K562 (cell line): ENCODE data around the gene PIGK. TPM values are rescaled to one million over a fixed set of nuclear protein-coding genes. Genes with fewer than 3 reads are reported as not detected.
A peak's percentile ranks its signal among the peaks of the same experiment; 100 is the strongest.

Experiments used
- BCL6 ChIP-seq: fragments of 250-450 bp; sonication (Bioruptor Pico); IDR thresholded peaks from 2 replicates; pipeline ENCODE4 v1.4.0; 2020
- EHMT2 ChIP-seq: fragments of 450-650 bp; IDR thresholded peaks from 2 replicates; pipeline ENCODE4 v1.6.1; 2018; ENCODE audit warnings: antibody characterized with exemption
- PURB ChIP-seq: sonication (generic); formaldehyde crosslinking; IDR thresholded peaks from 2 replicates; pipeline ENCODE4 v1.9.0; 2021; ENCODE audit warnings: low read depth, mild to moderate bottlenecking, missing genetic modification reagents
- SIRT6 ChIP-seq: IDR thresholded peaks from one replicate; pipeline ENCODE4 v1.6.1; 2012; ENCODE audit warnings: low read depth, mild to moderate bottlenecking, control low read depth, inconsistent platforms, low read length, moderate library complexity
- ZBED1 ChIP-seq: IDR thresholded peaks from 2 replicates; pipeline ENCODE4 v1.6.1; 2014
- polyA plus RNA-seq, 8 experiments: library from polyadenylated mRNA; depleted of rRNA in 4 of 8; stranded (reverse) in 5 of 8; unstranded in 3 of 8; fragments of >200 nt; fragmentation: Nextera tagmentation in 2 of 8; fragmentation: Illumina TruSeq in 1 of 8; extraction: Ambion mirVana in 2 of 8; extraction: Trizol in 1 of 8; gene quantifications; 2 replicates each; pipeline versions ENCODE4 v1.2.1 to v1.2.3, GENCODE V29; 2011 to 2014; ENCODE audit warnings: inconsistent platforms in 1 of 8, missing spikeins in 1 of 8
- total RNA-seq, 7 experiments: library from RNA; depleted of rRNA in 6 of 7; stranded (reverse); fragments of >200 nt in 6 of 7; fragmentation: Illumina TruSeq in 2 of 7; extraction: Trizol in 2 of 7; gene quantifications; 2 replicates each; pipeline versions ENCODE4 v1.2.1 to v1.2.3, GENCODE V29; 2011 to 2021; ENCODE audit warnings: low replicate concordance in 1 of 7
- TF ChIP-seq, protein P1 (sequence below), 2 experiments: fragments of 450-650 bp; formaldehyde crosslinking in 1 of 2; IDR thresholded peaks; 2 replicates each; pipeline versions ENCODE4 v1.4.0 to v1.6.1; 2014 to 2020; ENCODE audit warnings: mild to moderate bottlenecking in 2 of 2, borderline replicate concordance in 1 of 2, low read depth in 1 of 2
- TF ChIP-seq, protein P2 (sequence below), 2 experiments: IDR thresholded peaks; 2 replicates each; pipeline ENCODE4 v1.6.1; 2011; ENCODE audit warnings: borderline replicate concordance in 1 of 2, control low read depth in 1 of 2, low read depth in 1 of 2, low read length in 1 of 2, mild to moderate bottlenecking in 1 of 2, mixed read lengths in 1 of 2, moderate library complexity in 1 of 2; ENCODE audit not compliant: insufficient read depth in 1 of 2, insufficient read length in 1 of 2, poor library complexity in 1 of 2, severe bottlenecking in 1 of 2; ENCODE audit errors: extremely low read depth in 1 of 2

The PIGK gene
- total and polyA plus RNA-seq, 9 of the 15 experiments (the other 6 are each of a cell fraction or from before 2014, with no cell fraction given) = 15.7 to 59.5 (median 29.9) TPM

DNA sequence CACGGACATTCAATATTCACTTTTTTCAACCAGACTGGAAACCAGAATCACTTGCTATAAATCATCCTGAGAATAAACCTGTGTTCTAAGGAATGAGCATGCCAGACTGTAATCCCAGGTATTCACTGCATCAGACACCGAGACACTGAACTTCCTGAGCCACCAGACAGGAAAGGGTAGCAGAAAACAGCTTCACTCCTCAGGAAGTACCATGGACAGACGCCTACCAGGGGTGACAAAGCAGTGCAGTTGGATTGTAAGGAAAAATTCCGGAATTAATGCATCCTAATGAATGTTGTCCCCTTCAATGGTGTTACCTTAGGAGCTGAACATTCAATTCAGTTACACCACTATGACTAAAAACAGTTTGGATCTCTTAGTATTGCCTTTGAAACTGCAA lies 156.1 kb downstream of the PIGK start (continued):
- TF ChIP-seq, protein P1, sequence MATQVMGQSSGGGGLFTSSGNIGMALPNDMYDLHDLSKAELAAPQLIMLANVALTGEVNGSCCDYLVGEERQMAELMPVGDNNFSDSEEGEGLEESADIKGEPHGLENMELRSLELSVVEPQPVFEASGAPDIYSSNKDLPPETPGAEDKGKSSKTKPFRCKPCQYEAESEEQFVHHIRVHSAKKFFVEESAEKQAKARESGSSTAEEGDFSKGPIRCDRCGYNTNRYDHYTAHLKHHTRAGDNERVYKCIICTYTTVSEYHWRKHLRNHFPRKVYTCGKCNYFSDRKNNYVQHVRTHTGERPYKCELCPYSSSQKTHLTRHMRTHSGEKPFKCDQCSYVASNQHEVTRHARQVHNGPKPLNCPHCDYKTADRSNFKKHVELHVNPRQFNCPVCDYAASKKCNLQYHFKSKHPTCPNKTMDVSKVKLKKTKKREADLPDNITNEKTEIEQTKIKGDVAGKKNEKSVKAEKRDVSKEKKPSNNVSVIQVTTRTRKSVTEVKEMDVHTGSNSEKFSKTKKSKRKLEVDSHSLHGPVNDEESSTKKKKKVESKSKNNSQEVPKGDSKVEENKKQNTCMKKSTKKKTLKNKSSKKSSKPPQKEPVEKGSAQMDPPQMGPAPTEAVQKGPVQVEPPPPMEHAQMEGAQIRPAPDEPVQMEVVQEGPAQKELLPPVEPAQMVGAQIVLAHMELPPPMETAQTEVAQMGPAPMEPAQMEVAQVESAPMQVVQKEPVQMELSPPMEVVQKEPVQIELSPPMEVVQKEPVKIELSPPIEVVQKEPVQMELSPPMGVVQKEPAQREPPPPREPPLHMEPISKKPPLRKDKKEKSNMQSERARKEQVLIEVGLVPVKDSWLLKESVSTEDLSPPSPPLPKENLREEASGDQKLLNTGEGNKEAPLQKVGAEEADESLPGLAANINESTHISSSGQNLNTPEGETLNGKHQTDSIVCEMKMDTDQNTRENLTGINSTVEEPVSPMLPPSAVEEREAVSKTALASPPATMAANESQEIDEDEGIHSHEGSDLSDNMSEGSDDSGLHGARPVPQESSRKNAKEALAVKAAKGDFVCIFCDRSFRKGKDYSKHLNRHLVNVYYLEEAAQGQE (IDR thresholded peaks at IDR 0.05; ENCODE audit: borderline replicate concordance) = peak; percentile 77
- TF ChIP-seq, protein P1 (CRISPR knock-in tag; IDR thresholded peaks at IDR 0.05; ENCODE audit: low read depth) = no peak
- TF ChIP-seq SIRT6 = no peak
- no peak for TF ChIP-seq ZBED1
- no peak for TF ChIP-seq PURB
- TF ChIP-seq EHMT2 = 0 out of 2 replicates have a peak, but pooled peaks have one; percentile 30
- TF ChIP-seq BCL6 = no peak
- TF ChIP-seq, protein P2, sequence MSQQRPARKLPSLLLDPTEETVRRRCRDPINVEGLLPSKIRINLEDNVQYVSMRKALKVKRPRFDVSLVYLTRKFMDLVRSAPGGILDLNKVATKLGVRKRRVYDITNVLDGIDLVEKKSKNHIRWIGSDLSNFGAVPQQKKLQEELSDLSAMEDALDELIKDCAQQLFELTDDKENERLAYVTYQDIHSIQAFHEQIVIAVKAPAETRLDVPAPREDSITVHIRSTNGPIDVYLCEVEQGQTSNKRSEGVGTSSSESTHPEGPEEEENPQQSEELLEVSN (IDR thresholded peaks at IDR 0.05; ENCODE audit: borderline replicate concordance in 1 of 2, extremely low read depth in 1 of 2, insufficient read depth in 1 of 2, insufficient read length in 1 of 2, low read depth in 1 of 2, low read length in 1 of 2, poor library complexity in 1 of 2, severe bottlenecking in 1 of 2) = no peak
